Breast epithelium (tissue), 4 donors: ENCODE measurements around the gene POLR3F. TPM values are rescaled to one million over a fixed set of nuclear protein-coding genes. Genes with fewer than 3 reads are reported as not detected.

Source experiments
- DNase-seq, 2 donors: peaks; one replicate each; pipeline ENCODE4 v3.0.0-alpha.2; 2019; ENCODE audit warnings: low spot score in 2 of 2
- H3K27ac ChIP-seq, 2 donors: fragments of 200-600 bp; sonication (generic) in 1 of 2; one replicate each; pipeline ENCODE4 v1.5.1; 2016 to 2019; ENCODE audit warnings: mild to moderate bottlenecking in 1 of 2
- H3K27me3 ChIP-seq, 2 donors: fragments of 200-600 bp; sonication (generic) in 1 of 2; one replicate each; pipeline versions ENCODE4 v1.5.1 to v1.6.0; 2017 to 2019; ENCODE audit warnings: control low read depth in 1 of 2, mild to moderate bottlenecking in 1 of 2
- H3K36me3 ChIP-seq: fragments of 200-600 bp; one replicate; pipeline ENCODE4 v1.5.1; 2019
- H3K4me1 ChIP-seq, 2 donors: fragments of 200-600 bp; sonication (generic); one replicate each; pipeline ENCODE4 v1.5.1; 2016 to 2019; ENCODE audit warnings: control low read depth in 1 of 2
- H3K4me3 ChIP-seq, 3 donors: fragments of 200-600 bp; sonication (generic); 1 replicate in 2 of 3; 2 replicates in 1 of 3; pipeline ENCODE4 v1.5.1; 2016 to 2019; ENCODE audit warnings: mild to moderate bottlenecking in 3 of 3, moderate library complexity in 2 of 3
- H3K9me3 ChIP-seq, 2 donors: fragments of 200-600 bp; sonication (generic) in 1 of 2; one replicate each; pipeline ENCODE4 v1.5.1; 2016 to 2019; ENCODE audit warnings: control low read depth in 1 of 2
- POLR2A ChIP-seq: fragments of 450-650 bp; IDR thresholded peaks from one replicate; pipeline ENCODE4 v1.6.1; 2016; ENCODE audit warnings: antibody characterized with exemption, mild to moderate bottlenecking, moderate library complexity
- POLR2AphosphoS5 ChIP-seq, 3 donors: sonication (generic); formaldehyde crosslinking; IDR thresholded peaks; one replicate each; pipeline ENCODE4 v1.6.1; 2017; ENCODE audit warnings: antibody characterized with exemption in 3 of 3
- intact Hi-C: fragments of 100-400 bp; cut with DNase I; formaldehyde crosslinking; loops from one replicate; pipeline ENCODE4 v1.15.1; 2023; ENCODE audit warnings: low total_unique reads
- total RNA-seq, 3 donors: library from RNA; depleted of rRNA; stranded (reverse); fragments of >200 nt; gene quantifications; one replicate each; pipeline ENCODE4 v1.1.0, GENCODE V29; 2016
- TF ChIP-seq, protein P1 (sequence below), 3 donors: fragments of 450-650 bp; IDR thresholded peaks; one replicate each; pipeline ENCODE4 v1.5.1; 2016 to 2017; ENCODE audit warnings: antibody characterized with exemption in 3 of 3, mild to moderate bottlenecking in 3 of 3, moderate library complexity in 3 of 3

The POLR3F gene
- total RNA-seq, 3 donors from 2014 or later: 6.9 to 17.6 (median 10.1) TPM

- no peak overlapping the region for H3K27ac ChIP-seq
- DNase-seq: no peak
- peaks cover 0 to 5% of the 10 kb centered on the region in 2 donors for H3K9me3 ChIP-seq
- H3K27me3 ChIP-seq: no peaks in the 10 kb centered on the region
- H3K36me3 ChIP-seq: no peaks in the 10 kb centered on the region
- no peak overlapping the region for H3K4me3 ChIP-seq
- TF ChIP-seq POLR2A (no peak), POLR2AphosphoS5 (IDR thresholded peaks at IDR 0.05) (no peak)
- TF ChIP-seq, protein P1, sequence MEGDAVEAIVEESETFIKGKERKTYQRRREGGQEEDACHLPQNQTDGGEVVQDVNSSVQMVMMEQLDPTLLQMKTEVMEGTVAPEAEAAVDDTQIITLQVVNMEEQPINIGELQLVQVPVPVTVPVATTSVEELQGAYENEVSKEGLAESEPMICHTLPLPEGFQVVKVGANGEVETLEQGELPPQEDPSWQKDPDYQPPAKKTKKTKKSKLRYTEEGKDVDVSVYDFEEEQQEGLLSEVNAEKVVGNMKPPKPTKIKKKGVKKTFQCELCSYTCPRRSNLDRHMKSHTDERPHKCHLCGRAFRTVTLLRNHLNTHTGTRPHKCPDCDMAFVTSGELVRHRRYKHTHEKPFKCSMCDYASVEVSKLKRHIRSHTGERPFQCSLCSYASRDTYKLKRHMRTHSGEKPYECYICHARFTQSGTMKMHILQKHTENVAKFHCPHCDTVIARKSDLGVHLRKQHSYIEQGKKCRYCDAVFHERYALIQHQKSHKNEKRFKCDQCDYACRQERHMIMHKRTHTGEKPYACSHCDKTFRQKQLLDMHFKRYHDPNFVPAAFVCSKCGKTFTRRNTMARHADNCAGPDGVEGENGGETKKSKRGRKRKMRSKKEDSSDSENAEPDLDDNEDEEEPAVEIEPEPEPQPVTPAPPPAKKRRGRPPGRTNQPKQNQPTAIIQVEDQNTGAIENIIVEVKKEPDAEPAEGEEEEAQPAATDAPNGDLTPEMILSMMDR (IDR thresholded peaks at IDR 0.05): no peak
- no peaks in the 10 kb centered on the region for H3K4me1 ChIP-seq
- intact Hi-C loops: no loop called here
These were observed 10.6 kb upstream of the POLR3F start for GRCh38 chr20:18456600-18456999.

DNA sequence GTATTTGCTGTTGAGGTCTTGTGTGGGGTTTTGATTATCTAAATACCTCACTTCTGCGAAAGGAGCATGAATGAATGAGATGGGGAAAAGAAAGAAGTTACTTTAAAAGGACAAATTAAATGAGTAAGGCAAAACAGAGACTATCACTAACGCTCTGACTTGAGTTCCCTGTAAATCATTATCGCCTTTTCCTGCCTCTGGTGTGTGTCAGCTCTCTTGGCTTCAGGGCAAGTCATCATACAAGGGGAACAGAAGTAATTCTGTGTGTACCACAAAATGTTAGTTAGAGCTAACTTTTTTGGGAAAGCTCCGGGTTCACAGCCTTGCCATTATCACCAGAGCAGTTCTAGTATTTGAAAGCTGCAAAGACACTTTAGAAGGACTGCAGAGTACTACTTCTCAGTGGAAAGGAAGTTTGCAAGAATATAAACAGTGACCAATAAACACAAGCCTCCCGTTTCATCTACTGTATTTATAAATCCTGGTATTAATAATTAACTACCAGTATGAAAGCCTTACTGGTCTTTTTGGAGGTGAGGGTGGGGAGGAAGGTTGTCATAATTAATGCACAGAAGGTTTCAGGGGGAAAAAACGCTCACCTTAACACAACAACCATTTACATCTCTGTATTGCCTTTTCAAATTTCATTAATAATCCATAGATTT, 1.5 kb upstream of the POLR3F start:
- H3K36me3 ChIP-seq: no peaks in the 10 kb centered on the region
- H3K4me1 ChIP-seq: peaks cover 0 to 4% of the 10 kb centered on the region in 2 donors
- H3K27me3 ChIP-seq: no peaks in the 10 kb centered on the region
- TF ChIP-seq POLR2AphosphoS5 (IDR thresholded peaks at IDR 0.05): no peak
- H3K9me3 ChIP-seq: no peaks in the 10 kb centered on the region
- H3K27ac ChIP-seq: no peak overlapping the region
- intact Hi-C loops: no loop called here
- H3K4me3 ChIP-seq: no peak overlapping the region
- DNase-seq: no peak

GRCh38 chr20:18466574-18466893, 656 bp upstream of the POLR3F start:
- H3K4me1 ChIP-seq: peaks cover 0 to 4% of the 10 kb centered on the region in 2 donors
- no peaks in the 10 kb centered on the region for H3K27me3 ChIP-seq
- H3K4me3 ChIP-seq: peak overlapping the region; percentile 83 to 93 (median 89)
- intact Hi-C loops: no loop called here
- DNase-seq: no peak
- no peaks in the 10 kb centered on the region for H3K9me3 ChIP-seq
- peak overlapping the region; percentile 88 to 89 for H3K27ac ChIP-seq
- H3K36me3 ChIP-seq: no peaks in the 10 kb centered on the region
- TF ChIP-seq POLR2A (no peak), POLR2AphosphoS5 (IDR thresholded peaks at IDR 0.05) (no peak)
- TF ChIP-seq, protein P1 (IDR thresholded peaks at IDR 0.05): no peak

DNA sequence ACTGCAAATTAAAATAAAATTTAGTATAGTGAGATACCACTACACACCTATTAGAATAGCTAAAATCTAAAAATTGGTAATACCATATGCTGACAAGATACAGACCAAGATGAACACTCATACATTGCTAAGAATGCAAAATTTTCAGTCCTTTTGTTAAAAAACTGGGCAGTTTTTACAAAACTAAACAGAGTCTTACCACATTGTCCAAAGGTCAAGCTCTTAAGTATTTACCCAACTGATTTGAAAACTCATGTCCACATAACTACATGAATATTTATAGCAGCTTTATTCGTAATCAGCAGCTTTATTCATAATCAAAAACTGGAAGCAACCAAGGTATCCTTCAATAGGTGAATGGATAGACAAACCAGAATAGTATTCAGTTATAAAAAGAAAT, 10.0 kb downstream of the POLR3F start:
- DNase-seq: no peak
- no peaks in the 10 kb centered on the region for H3K4me1 ChIP-seq
- no peak overlapping the region for H3K4me3 ChIP-seq
- H3K27me3 ChIP-seq: no peaks in the 10 kb centered on the region
- H3K9me3 ChIP-seq: no peaks in the 10 kb centered on the region
- no peaks in the 10 kb centered on the region for H3K36me3 ChIP-seq
- intact Hi-C loops: no loop called here
- H3K27ac ChIP-seq: no peak overlapping the region
- TF ChIP-seq POLR2A: no peak
- TF ChIP-seq, protein P1 (IDR thresholded peaks at IDR 0.05): no peak
- TF ChIP-seq POLR2AphosphoS5 (IDR thresholded peaks at IDR 0.05): no peak

DNA sequence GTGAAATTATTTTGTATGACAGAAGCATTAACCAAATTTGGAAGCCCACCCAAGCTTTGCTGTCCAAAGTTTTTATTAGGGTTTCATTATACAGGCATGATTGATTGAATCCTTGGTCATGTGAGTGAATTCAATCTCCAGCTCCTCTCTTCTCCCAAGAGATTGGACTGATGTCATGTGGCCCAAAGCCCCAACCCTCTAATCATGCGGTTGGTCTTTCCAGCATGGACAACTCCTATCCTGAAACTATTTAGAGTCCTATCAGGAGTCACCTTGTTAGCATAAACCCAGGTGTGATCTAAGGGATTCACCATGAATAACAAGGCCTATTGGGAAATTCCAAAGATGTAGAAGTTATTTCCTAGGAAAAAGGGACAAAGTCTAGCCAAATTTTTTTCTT, 10.6 kb downstream of the POLR3F start:
- no peak overlapping the region for H3K4me3 ChIP-seq
- TF ChIP-seq POLR2A: no peak
- TF ChIP-seq POLR2AphosphoS5 (IDR thresholded peaks at IDR 0.05): no peak
- no peaks in the 10 kb centered on the region for H3K9me3 ChIP-seq
- H3K4me1 ChIP-seq: no peaks in the 10 kb centered on the region
- H3K36me3 ChIP-seq: no peaks in the 10 kb centered on the region
- intact Hi-C loops: no loop called here
- H3K27me3 ChIP-seq: no peaks in the 10 kb centered on the region
- H3K27ac ChIP-seq: no peak overlapping the region
- DNase-seq: no peak

DNA sequence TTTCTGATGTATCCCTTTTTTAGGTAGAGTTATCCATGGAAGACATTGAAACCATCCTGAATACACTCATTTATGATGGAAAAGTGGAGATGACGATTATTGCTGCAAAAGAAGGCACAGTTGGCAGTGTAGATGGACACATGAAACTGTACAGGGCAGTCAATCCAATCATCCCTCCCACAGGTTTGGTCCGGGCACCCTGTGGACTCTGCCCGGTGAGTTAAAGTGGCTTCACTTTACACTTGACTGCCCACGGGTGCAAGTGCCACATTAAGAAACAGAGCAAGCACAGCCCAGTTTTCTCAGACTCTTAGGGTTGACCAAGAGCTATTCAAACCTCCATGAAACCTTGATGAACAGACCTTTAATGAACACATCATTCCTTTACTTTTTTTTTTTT, 14.4 kb downstream of the POLR3F start:
- H3K36me3 ChIP-seq: no peaks in the 10 kb centered on the region
- DNase-seq: no peak
- no peaks in the 10 kb centered on the region for H3K27me3 ChIP-seq
- H3K9me3 ChIP-seq: no peaks in the 10 kb centered on the region
- no peaks in the 10 kb centered on the region for H3K4me1 ChIP-seq
- intact Hi-C loops: no loop called here
- TF ChIP-seq POLR2AphosphoS5 (IDR thresholded peaks at IDR 0.05) (no peak), POLR2A (no peak)
- TF ChIP-seq, protein P1 (IDR thresholded peaks at IDR 0.05): no peak
- no peak overlapping the region for H3K4me3 ChIP-seq
- no peak overlapping the region for H3K27ac ChIP-seq
